PC-9 (cell line): ENCODE results near the gene GDPD3. TPM values are rescaled to one million over a fixed set of nuclear protein-coding genes. Genes with fewer than 3 reads are reported as not detected.

Source experiments
- BruUV-seq: library from RNA; stranded (reverse); fragments of 400-500 nt; replicated peaks from 2 replicates; lab custom pipeline; 2021; lab: Mats Ljungman, UMichigan
- CTCF ChIA-PET: fragments of 300-600 bp; sonication (Branson Sonifier 250); formaldehyde crosslinking; loops from one replicate; lab custom pipeline; 2022; ENCODE audit warnings: antibody characterized with exemption; lab: Charles Lee
- POLR2A ChIA-PET: fragments of 300-600 bp; sonication (Branson Sonifier 250); formaldehyde crosslinking; loops from one replicate; lab custom pipeline; 2022; ENCODE audit warnings: antibody characterized with exemption; ENCODE audit not compliant: unreplicated experiment; lab: Charles Lee
- DNase-seq, 2 experiments: peaks; one replicate each; pipeline versions ENCODE4 v3.0.0 to v3.0.0-alpha.2; 2015 to 2022; ENCODE audit warnings: mixed read lengths in 1 of 2
- H2AFZ ChIP-seq: fragments of 200-600 bp; sonication (generic); 2 replicates; pipeline ENCODE4 v1.8.1; 2017; ENCODE audit warnings: antibody characterized with exemption
- H3F3A ChIP-seq: fragments of 200-600 bp; sonication (generic); 2 replicates; pipeline ENCODE4 v1.8.1; 2017; ENCODE audit warnings: antibody characterized with exemption, mild to moderate bottlenecking, low read depth; ENCODE audit not compliant: insufficient read depth
- H3K27ac ChIP-seq: fragments of 200-600 bp; sonication (generic); 2 replicates; pipeline ENCODE4 v1.6.1; 2016; ENCODE audit warnings: mixed run types
- H3K27me3 ChIP-seq: fragments of 200-600 bp; sonication (generic); 2 replicates; pipeline ENCODE4 v1.6.1; 2016; ENCODE audit warnings: low read depth, mixed run types; ENCODE audit not compliant: insufficient read depth
- H3K36me3 ChIP-seq: fragments of 200-600 bp; sonication (generic); 2 replicates; pipeline ENCODE4 v1.6.1; 2016; ENCODE audit warnings: low read depth, mixed run types
- H3K4me1 ChIP-seq: fragments of 200-600 bp; sonication (generic); replicated peaks from 2 replicates; pipeline ENCODE4 v1.6.1; 2016; ENCODE audit warnings: mixed run types; ENCODE audit not compliant: insufficient read depth
- H3K4me2 ChIP-seq: fragments of 200-600 bp; sonication (generic); 2 replicates; pipeline ENCODE4 v1.6.1; 2017; ENCODE audit warnings: mixed run types
- H3K4me3 ChIP-seq: fragments of 200-600 bp; sonication (generic); 2 replicates; pipeline ENCODE4 v1.6.1; 2016; ENCODE audit warnings: mixed run types
- H3K79me2 ChIP-seq: fragments of 200-600 bp; sonication (generic); 2 replicates; pipeline ENCODE4 v1.6.1; 2017; ENCODE audit warnings: low read depth, mixed run types
- H3K9me2 ChIP-seq: fragments of 200-600 bp; sonication (generic); 2 replicates; pipeline ENCODE4 v1.8.1; 2017; ENCODE audit warnings: mild to moderate bottlenecking; ENCODE audit not compliant: insufficient read depth
- H3K9me3 ChIP-seq: fragments of 200-600 bp; sonication (generic); 2 replicates; pipeline ENCODE4 v1.8.1; 2016; ENCODE audit warnings: low read depth; ENCODE audit not compliant: insufficient read depth
- H4K20me1 ChIP-seq: fragments of 200-600 bp; sonication (generic); 2 replicates; pipeline ENCODE4 v1.8.1; 2017; ENCODE audit not compliant: insufficient read depth
- CTCF ChIP-seq: fragments of 200-600 bp; sonication (generic); conservative IDR thresholded peaks from 2 replicates; pipeline ENCODE4 v1.6.1; 2017; ENCODE audit warnings: mixed run types, antibody characterized with exemption, mild to moderate bottlenecking, moderate library complexity
- EZH2 ChIP-seq: fragments of 200-600 bp; sonication (generic); IDR thresholded peaks from 2 replicates; pipeline ENCODE4 v1.8.0; 2017; ENCODE audit warnings: antibody characterized with exemption, low read depth
- intact Hi-C: fragments of 100-400 bp; cut with micrococcal nuclease; formaldehyde crosslinking; loops from one replicate; pipeline ENCODE4 v1.10.0; 2022; ENCODE audit not compliant: unreplicated experiment
- total RNA-seq: library from RNA; stranded (reverse); gene quantifications from 2 replicates; pipeline ENCODE4 v1.2.3, GENCODE V29; 2021

Gene GDPD3
- total RNA-seq, 1 experiment from 2014 or later: 27.5 TPM

DNA sequence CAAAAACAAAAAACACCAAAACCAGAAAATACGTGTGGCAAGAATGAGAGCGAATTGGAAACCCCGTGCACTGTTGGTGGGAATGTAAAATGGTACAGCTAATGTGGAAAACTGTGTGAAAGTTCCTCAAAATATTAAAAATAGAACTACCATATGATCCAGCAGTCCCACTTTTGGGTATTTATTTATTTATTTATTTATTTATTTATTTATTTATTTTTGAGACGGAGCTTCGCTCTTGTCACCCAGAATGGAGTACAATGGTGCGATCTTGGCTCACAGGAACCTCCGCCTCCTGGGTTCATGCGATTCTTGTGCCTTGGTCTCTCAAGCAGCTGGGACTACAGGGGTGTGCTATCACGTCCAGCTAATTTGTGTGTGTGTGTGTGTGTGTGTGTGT, 39.2 kb upstream of the GDPD3 start:
- Histone ChIP-seq H3K27ac (no peak overlapping the region), H3K4me1 (no peaks in the 10 kb centered on the region), H3K27me3 (no peaks in the 10 kb centered on the region), H3K9me3 (peaks cover 14% of the 10 kb centered on the region; the same call in 1 of the 2 replicates), H3K4me3 (no peak overlapping the region), H3K79me2 (no peaks in the 10 kb centered on the region), H3K9me2 (no peaks in the 10 kb centered on the region), H3K4me2 (no peak overlapping the region), H3K36me3 (no peaks in the 10 kb centered on the region), H3F3A (peaks cover 9% of the 10 kb centered on the region; the same call in 1 of the 2 replicates), H4K20me1 (no peaks in the 10 kb centered on the region), H2AFZ (no peak overlapping the region)
- TF ChIP-seq EZH2 (no peak), CTCF (no peak)
- intact Hi-C loops: no loop called here
- no TSS peak for BruUV-seq
- ChIA-PET POLR2A (no interaction called here), CTCF (no interaction called here)
- no peak for DNase-seq

DNA sequence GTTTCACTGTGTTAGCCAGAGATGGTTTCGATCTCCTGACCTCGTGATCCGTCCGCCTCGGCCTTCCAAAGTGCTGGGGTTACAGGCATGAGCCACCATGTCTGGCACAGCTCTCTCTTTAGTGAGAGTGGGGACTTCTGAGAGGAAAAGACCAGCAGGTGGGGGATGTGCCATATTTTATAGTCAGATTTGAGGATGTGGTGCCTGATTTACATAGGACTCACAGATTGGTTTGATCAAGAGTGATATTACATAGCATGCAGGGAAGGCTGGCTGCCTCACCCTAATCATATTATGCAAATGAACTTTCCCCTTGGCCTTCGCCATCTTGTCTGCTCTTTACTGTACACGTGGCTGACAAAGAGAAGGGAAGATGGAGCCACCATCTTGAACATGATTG, 37.8 kb upstream of the GDPD3 start:
- H3K79me2 ChIP-seq: no peaks in the 10 kb centered on the region
- no peak overlapping the region for H3K27ac ChIP-seq
- ChIA-PET CTCF (no interaction called here), POLR2A (no interaction called here)
- H3K4me3 ChIP-seq: no peak overlapping the region
- peaks cover 14% of the 10 kb centered on the region; the same call in 1 of the 2 replicates for H3K9me3 ChIP-seq
- H3K27me3 ChIP-seq: no peaks in the 10 kb centered on the region
- no peak for DNase-seq
- TF ChIP-seq CTCF: no peak
- TF ChIP-seq EZH2: no peak
- H3K36me3 ChIP-seq: no peaks in the 10 kb centered on the region
- H3F3A ChIP-seq: peaks cover 9% of the 10 kb centered on the region; the same call in 1 of the 2 replicates
- no peaks in the 10 kb centered on the region for H3K9me2 ChIP-seq
- H2AFZ ChIP-seq: no peak overlapping the region
- no peak overlapping the region for H3K4me2 ChIP-seq
- intact Hi-C loops: no loop called here
- no TSS peak for BruUV-seq
- H4K20me1 ChIP-seq: no peaks in the 10 kb centered on the region
- H3K4me1 ChIP-seq: no peaks in the 10 kb centered on the region

GRCh38 chr16:30149250-30149930, 36.1 kb upstream of the GDPD3 start:
- H3K27ac ChIP-seq: no peak overlapping the region
- DNase-seq: no peak
- BruUV-seq: no TSS peak
- H3K27me3 ChIP-seq: no peaks in the 10 kb centered on the region
- POLR2A ChIA-PET: interaction anchor here (0.5 kb wide), 1 partner anchor 1956 kb away, joined by 3 read pairs; no protein-coding TSS in a partner anchor
- no peak overlapping the region for H2AFZ ChIP-seq
- no peaks in the 10 kb centered on the region for H3K79me2 ChIP-seq
- H3K9me3 ChIP-seq: peaks cover 14% of the 10 kb centered on the region; the same call in 1 of the 2 replicates
- CTCF ChIA-PET: interaction anchor here (0.6 kb wide), 1 partner anchor 472 kb away, joined by 8 read pairs; no protein-coding TSS in a partner anchor
- intact Hi-C loops: no loop called here
- TF ChIP-seq CTCF (no peak), EZH2 (no peak)
- no peaks in the 10 kb centered on the region for H4K20me1 ChIP-seq
- no peaks in the 10 kb centered on the region for H3K36me3 ChIP-seq
- H3K9me2 ChIP-seq: no peaks in the 10 kb centered on the region
- no peaks in the 10 kb centered on the region for H3K4me1 ChIP-seq
- no peak overlapping the region for H3K4me2 ChIP-seq
- H3F3A ChIP-seq: peaks cover 6% of the 10 kb centered on the region; the same call in 1 of the 2 replicates
- H3K4me3 ChIP-seq: no peak overlapping the region
